Ishikawa (cell line): ENCODE measurements around the gene UGT2B7.

Experiments
- CREB1 ChIP-seq: IDR thresholded peaks from 2 replicates; pipeline ENCODE4 v1.6.1; 2012; ENCODE audit warnings: low read depth
- EGR1 ChIP-seq: IDR thresholded peaks from 2 replicates; pipeline ENCODE4 v1.6.1; 2012
- RAD21 ChIP-seq: IDR thresholded peaks from 2 replicates; pipeline ENCODE4 v1.6.1; 2012; ENCODE audit warnings: low read depth
- TAF1 ChIP-seq: IDR thresholded peaks from 2 replicates; pipeline ENCODE4 v1.6.1; 2012; ENCODE audit warnings: low read depth, mild to moderate bottlenecking
- TCF12 ChIP-seq: IDR thresholded peaks from 2 replicates; pipeline ENCODE4 v1.6.1; 2012; ENCODE audit warnings: low read depth
- USF1 ChIP-seq: IDR thresholded peaks from 2 replicates; pipeline ENCODE4 v1.6.1; 2012
- YY1 ChIP-seq: IDR thresholded peaks from 2 replicates; pipeline ENCODE4 v1.6.1; 2012; ENCODE audit warnings: low read depth
- ZBTB7A ChIP-seq: IDR thresholded peaks from 2 replicates; pipeline ENCODE4 v1.6.1; 2012; ENCODE audit warnings: low read depth
- TF ChIP-seq, protein P1 (sequence below): IDR thresholded peaks from 2 replicates; pipeline ENCODE4 v1.6.1; 2012
- TF ChIP-seq, protein P2 (sequence below): IDR thresholded peaks from 2 replicates; pipeline ENCODE4 v1.6.1; 2012; ENCODE audit warnings: low read depth, mild to moderate bottlenecking

DNA sequence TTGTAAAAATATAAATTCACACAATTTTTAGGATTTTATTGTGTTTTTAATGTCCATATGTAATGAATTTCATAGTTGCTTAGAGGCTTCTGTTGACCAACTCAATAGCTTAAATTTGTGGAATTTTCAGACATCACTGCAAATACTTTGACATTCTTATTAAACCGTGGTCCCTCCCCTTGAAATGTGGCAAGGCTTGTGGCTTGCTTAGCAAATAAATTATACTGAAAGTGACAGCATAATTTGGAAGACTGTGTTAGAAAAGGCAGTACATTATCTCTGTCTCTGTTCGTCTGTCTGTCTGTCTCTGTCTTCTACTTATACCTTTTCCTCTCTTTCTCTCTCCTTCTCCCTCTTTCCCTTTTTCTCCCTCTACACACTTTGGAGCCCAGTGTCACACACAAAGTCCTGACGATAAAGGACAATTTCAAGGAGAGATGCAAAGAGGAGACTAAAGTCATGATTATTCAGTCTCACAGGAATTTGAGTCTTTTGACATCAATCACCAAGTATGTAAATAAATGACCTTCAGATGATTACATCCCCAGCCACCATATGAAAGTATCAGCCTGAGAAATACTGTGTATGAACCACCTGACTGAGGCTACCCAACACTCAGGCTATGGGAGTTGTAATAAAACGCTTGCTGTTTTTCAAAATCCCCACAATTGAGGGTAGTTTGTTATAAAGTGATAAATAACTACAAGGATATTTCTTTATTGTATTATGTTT lies 21.0 kb upstream of the UGT2B7 start:
- TF ChIP-seq, protein P1, sequence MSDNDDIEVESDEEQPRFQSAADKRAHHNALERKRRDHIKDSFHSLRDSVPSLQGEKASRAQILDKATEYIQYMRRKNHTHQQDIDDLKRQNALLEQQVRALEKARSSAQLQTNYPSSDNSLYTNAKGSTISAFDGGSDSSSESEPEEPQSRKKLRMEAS = no peak
- no peak for TF ChIP-seq ZBTB7A
- no peak for TF ChIP-seq TAF1
- no peak for TF ChIP-seq TCF12
- TF ChIP-seq, protein P2, sequence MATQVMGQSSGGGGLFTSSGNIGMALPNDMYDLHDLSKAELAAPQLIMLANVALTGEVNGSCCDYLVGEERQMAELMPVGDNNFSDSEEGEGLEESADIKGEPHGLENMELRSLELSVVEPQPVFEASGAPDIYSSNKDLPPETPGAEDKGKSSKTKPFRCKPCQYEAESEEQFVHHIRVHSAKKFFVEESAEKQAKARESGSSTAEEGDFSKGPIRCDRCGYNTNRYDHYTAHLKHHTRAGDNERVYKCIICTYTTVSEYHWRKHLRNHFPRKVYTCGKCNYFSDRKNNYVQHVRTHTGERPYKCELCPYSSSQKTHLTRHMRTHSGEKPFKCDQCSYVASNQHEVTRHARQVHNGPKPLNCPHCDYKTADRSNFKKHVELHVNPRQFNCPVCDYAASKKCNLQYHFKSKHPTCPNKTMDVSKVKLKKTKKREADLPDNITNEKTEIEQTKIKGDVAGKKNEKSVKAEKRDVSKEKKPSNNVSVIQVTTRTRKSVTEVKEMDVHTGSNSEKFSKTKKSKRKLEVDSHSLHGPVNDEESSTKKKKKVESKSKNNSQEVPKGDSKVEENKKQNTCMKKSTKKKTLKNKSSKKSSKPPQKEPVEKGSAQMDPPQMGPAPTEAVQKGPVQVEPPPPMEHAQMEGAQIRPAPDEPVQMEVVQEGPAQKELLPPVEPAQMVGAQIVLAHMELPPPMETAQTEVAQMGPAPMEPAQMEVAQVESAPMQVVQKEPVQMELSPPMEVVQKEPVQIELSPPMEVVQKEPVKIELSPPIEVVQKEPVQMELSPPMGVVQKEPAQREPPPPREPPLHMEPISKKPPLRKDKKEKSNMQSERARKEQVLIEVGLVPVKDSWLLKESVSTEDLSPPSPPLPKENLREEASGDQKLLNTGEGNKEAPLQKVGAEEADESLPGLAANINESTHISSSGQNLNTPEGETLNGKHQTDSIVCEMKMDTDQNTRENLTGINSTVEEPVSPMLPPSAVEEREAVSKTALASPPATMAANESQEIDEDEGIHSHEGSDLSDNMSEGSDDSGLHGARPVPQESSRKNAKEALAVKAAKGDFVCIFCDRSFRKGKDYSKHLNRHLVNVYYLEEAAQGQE = no peak
- no peak for TF ChIP-seq EGR1
- TF ChIP-seq USF1 = no peak
- TF ChIP-seq CREB1 = no peak
- no peak for TF ChIP-seq RAD21
- TF ChIP-seq YY1 = no peak
